ENCODE measurements around the gene MAEA. TPM values are rescaled to one million over a fixed set of nuclear protein-coding genes. Genes with fewer than 3 reads are reported as not detected.

MAEA gene
- total RNA-seq, 1 donor from 2014 or later = 63.2 TPM

DNA sequence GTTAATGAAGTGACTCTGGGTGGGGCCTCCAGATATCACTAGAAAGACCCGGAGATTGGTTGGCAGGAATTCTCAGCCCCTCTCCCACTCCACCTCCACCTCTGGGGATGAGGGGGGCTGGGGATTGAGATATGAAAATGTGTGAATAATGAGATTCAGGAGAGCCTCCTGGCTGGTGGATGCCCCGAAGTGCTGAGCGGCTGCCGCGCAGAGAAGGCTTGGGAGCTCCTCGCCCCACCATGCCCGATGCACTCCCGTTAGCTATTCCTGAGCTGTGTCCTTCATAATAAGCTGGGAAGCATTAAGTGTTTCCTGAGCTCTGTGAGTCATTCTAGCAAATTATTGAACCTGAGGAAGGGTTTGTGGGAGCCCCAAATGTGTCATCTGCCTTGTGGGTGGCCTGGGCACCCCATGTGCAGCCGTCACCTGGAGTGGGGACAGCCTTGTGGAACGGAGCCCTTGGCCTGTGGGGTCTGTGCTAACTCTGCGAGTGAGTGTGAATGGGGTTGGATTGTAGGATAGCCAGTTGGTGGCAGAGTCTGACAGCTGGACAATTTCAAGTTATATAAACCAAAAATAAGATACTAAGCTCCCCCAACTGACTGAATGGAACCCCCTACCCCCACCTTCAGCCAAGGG, 4.4 kb upstream of the MAEA start:
- TF ChIP-seq, protein P1, sequence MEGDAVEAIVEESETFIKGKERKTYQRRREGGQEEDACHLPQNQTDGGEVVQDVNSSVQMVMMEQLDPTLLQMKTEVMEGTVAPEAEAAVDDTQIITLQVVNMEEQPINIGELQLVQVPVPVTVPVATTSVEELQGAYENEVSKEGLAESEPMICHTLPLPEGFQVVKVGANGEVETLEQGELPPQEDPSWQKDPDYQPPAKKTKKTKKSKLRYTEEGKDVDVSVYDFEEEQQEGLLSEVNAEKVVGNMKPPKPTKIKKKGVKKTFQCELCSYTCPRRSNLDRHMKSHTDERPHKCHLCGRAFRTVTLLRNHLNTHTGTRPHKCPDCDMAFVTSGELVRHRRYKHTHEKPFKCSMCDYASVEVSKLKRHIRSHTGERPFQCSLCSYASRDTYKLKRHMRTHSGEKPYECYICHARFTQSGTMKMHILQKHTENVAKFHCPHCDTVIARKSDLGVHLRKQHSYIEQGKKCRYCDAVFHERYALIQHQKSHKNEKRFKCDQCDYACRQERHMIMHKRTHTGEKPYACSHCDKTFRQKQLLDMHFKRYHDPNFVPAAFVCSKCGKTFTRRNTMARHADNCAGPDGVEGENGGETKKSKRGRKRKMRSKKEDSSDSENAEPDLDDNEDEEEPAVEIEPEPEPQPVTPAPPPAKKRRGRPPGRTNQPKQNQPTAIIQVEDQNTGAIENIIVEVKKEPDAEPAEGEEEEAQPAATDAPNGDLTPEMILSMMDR (IDR thresholded peaks at IDR 0.05) = no peak
- no peak for ATAC-seq
- Histone ChIP-seq H3K27me3 (no peaks in the 10 kb centered on the region), H3K4me3 (no peak overlapping the region), H3K9me3 (no peaks in the 10 kb centered on the region), H3K36me3 (no peaks in the 10 kb centered on the region), H3K4me1 (peaks cover 4% of the 10 kb centered on the region), H3K27ac (no peak overlapping the region)
- DNase-seq = no peak
- intact Hi-C loops (cut with DNase I) = no loop called here

DNA sequence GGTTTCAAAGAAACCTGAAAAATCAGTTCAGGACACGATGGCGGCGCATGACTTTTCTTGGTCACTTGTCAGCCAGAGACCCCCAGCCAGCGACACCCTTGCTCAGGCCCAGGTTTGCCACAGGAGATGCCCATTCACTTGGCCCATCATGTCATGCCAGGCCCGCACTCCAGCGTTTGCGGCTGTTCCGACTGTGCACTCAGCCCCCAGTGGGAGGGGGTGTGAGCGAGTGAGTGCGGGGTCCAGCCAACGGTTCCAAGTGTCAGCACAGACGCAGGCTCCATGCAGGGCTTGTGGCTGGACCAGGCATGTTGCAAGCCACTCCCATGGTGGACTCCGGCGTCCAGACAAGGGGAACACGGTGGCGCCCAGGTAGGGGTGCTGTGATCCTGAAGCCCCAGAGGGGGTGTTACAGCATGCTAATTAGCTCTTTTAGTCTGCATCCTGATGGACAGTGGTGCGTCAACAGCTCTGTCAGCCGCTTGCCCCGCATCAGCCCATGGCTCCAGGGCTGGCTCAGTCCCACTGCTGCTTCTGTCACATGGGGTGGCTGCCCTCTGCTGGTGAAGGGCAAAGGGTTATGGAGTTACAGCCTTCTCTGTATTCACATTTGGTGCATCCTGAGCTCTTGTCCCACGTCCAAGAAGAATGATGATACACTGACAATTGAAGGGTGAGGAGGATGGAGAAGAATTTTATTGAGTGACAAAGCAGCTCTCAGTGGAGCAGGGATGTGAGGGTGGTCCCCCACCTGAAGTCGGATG, 3.7 kb upstream of the MAEA start:
- TF ChIP-seq, protein P1 (IDR thresholded peaks at IDR 0.05) = peak; percentile 9

DNA sequence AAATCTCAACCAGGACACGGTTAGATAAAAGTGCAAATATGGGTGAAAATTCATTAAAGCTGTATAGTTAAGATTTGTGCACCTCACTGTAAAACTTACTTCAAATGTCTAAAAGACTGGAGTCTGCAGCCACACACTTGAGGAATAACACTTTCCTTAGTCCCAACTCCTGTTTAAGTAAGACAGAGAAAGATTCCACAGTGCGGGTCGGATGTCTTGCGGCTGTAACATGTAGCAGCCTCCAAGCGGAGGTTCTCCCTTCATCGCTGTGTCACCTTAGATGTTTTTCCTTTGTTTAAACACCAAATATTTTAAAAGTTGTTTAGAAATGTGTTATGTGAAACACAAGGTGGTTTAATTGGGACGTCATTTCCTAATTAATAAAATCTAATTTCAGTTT, 905 bp upstream of the MAEA start:
- Histone ChIP-seq H3K27ac (peak overlapping the region; percentile 86), H3K36me3 (no peaks in the 10 kb centered on the region), H3K4me1 (peaks cover 32% of the 10 kb centered on the region), H3K27me3 (no peaks in the 10 kb centered on the region), H3K9me3 (no peaks in the 10 kb centered on the region), H3K4me3 (peak overlapping the region; percentile 97)
- intact Hi-C loops (cut with DNase I) = no loop called here
- TF ChIP-seq, protein P1 (IDR thresholded peaks at IDR 0.05) = no peak
- DNase-seq (no peak), ATAC-seq (no peak)

More for the DNA sequence above, 3.7 kb upstream of the MAEA start:
- Histone ChIP-seq H3K27me3 (no peaks in the 10 kb centered on the region), H3K36me3 (no peaks in the 10 kb centered on the region), H3K4me3 (no peak overlapping the region), H3K27ac (no peak overlapping the region), H3K4me1 (peaks cover 10% of the 10 kb centered on the region), H3K9me3 (no peaks in the 10 kb centered on the region)
- DNase-seq (no peak), ATAC-seq (no peak)
- intact Hi-C loops (cut with DNase I) = no loop called here

DNA sequence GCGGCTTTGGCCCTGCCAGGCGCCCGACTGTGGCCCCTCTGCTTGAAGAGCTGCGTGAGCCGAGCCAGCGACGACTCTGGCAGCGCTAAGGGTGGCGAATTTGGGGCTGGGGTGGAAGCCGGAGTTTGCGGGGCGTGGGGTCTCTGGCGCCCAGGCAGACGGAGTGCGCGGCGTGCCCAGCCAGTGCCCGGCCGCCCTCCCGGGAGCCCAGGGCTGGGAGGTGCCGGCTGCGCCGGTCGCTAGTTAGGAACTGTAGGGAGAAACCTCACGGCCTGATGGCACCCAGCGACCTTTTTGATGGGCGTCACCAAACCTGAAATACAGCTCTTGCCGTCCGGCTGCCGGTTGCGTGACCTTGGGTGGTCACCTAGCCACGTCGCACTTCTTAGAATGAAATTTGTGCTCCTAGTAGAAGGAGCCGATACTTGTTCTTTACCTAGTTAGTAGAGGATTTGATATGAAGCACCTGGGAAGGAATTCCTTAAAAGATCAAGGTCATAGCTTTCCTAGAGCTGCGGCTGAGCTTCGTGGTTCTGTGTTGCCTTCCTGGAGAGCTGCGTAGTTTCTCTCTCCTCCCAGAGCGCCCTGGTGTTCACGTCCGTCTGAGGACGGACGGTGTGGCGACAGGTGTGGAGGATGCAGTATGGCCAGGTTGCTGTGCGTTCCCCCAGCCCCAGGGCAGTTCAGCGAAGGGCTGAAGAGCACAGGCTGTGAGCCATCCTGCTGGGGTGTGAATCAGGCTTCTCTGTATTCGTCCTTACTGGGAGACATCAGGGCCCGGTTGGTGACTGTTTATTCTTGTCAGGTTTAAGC, 680 bp downstream of the MAEA start:
- DNase-seq = no peak
- intact Hi-C loops (cut with DNase I) = no loop called here
- no peaks in the 10 kb centered on the region for H3K9me3 ChIP-seq
- H3K27me3 ChIP-seq = no peaks in the 10 kb centered on the region
- TF ChIP-seq, protein P1 (IDR thresholded peaks at IDR 0.05) = no peak
- H3K4me3 ChIP-seq = peak overlapping the region; percentile 97
- peaks cover 40% of the 10 kb centered on the region for H3K4me1 ChIP-seq
- ATAC-seq = peak; percentile 0
- peak overlapping the region; percentile 86 for H3K27ac ChIP-seq
- no peaks in the 10 kb centered on the region for H3K36me3 ChIP-seq

DNA sequence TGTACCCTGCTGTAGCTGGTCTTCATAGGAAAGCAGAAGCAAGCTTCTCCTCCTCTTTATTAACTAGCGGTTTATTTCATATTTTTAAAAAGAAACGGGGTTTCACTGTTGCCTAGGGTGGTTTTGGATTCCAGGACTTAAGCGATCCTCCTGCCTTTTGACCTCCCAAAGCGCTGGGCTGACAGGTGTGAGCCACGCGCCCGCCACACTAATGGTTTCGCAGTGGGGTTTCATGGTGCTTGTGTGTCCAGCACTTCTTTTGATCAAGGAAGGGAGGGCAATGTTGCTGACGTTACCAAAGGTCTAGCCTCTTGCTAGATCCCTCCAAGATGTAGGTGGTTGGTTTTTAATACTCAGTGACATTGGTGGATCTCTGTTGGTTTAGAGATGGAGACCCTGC, 1.4 kb downstream of the MAEA start:
- H3K36me3 ChIP-seq = no peaks in the 10 kb centered on the region
- TF ChIP-seq, protein P1 (IDR thresholded peaks at IDR 0.05) = no peak
- DNase-seq (no peak), ATAC-seq (no peak)
- no peaks in the 10 kb centered on the region for H3K27me3 ChIP-seq
- intact Hi-C loops (cut with DNase I) = no loop called here
- H3K4me3 ChIP-seq = peak overlapping the region; percentile 97
- peaks cover 40% of the 10 kb centered on the region for H3K4me1 ChIP-seq
- H3K9me3 ChIP-seq = no peaks in the 10 kb centered on the region
- peak overlapping the region; percentile 86 for H3K27ac ChIP-seq

Measured in upper lobe of right lung (tissue), 1 donor.